CD8-positive, alpha-beta memory T cell (primary cell): ENCODE data around the gene SNAPC2. TPM values are rescaled to one million over a fixed set of nuclear protein-coding genes. Genes with fewer than 3 reads are reported as not detected.

Experiments
- CTCF ChIA-PET: fragments of 350-600 bp; sonication (Branson Sonifier 250); formaldehyde crosslinking; loops from one replicate; lab custom pipeline; 2021; ENCODE audit warnings: antibody characterized with exemption; lab: Charles Lee
- POLR2A ChIA-PET: fragments of 350-600 bp; sonication (Branson Sonifier 250); formaldehyde crosslinking; loops from one replicate; lab custom pipeline; 2021; ENCODE audit warnings: antibody characterized with exemption; lab: Charles Lee
- DNase-seq, 5 donors: peaks; one replicate each; pipeline versions ENCODE4 v3.0.0 to v3.0.0-alpha.2; 2020 to 2022; ENCODE audit warnings: mixed read lengths in 1 of 5
- H3K27ac ChIP-seq: one replicate; pipeline ENCODE4 v1.7.0; 2013; ENCODE audit warnings: low read depth, mild to moderate bottlenecking, low read length, moderate library complexity
- H3K27me3 ChIP-seq: 2 replicates; pipeline ENCODE4 v1.7.0; 2013; ENCODE audit warnings: low read length, mild to moderate bottlenecking; ENCODE audit not compliant: insufficient read depth, poor library complexity, severe bottlenecking
- H3K36me3 ChIP-seq: 2 replicates; pipeline ENCODE4 v1.7.0; 2013; ENCODE audit warnings: mild to moderate bottlenecking, low read length, moderate library complexity; ENCODE audit not compliant: insufficient read depth
- H3K4me1 ChIP-seq: 2 replicates; pipeline ENCODE4 v1.7.0; 2013; ENCODE audit warnings: mild to moderate bottlenecking, low read length, moderate library complexity; ENCODE audit not compliant: insufficient read depth
- H3K4me3 ChIP-seq: 2 replicates; pipeline ENCODE4 v1.7.0; 2013; ENCODE audit warnings: mild to moderate bottlenecking, low read length
- H3K9me3 ChIP-seq: 2 replicates; pipeline ENCODE4 v1.7.0; 2013; ENCODE audit warnings: mild to moderate bottlenecking, low read length
- H3K27ac Mint-ChIP-seq, 8 donors: one replicate each; pipeline ENCODE4 v1.8.0; 2020 to 2021; ENCODE audit warnings: mixed read lengths in 8 of 8, mild to moderate bottlenecking in 6 of 8, inconsistent platforms in 3 of 8, moderate library complexity in 3 of 8
- H3K27me3 Mint-ChIP-seq, 2 donors: one replicate each; pipeline ENCODE4 v1.8.0; 2020 to 2021; ENCODE audit warnings: mixed read lengths in 2 of 2, mild to moderate bottlenecking in 1 of 2, moderate library complexity in 1 of 2
- H3K36me3 Mint-ChIP-seq, 3 donors: one replicate each; pipeline ENCODE4 v1.8.0; 2020 to 2021; ENCODE audit warnings: mixed read lengths in 3 of 3, inconsistent platforms in 1 of 3, mild to moderate bottlenecking in 1 of 3
- H3K4me1 Mint-ChIP-seq, 3 donors: one replicate each; pipeline ENCODE4 v1.8.0; 2020 to 2021; ENCODE audit warnings: mixed read lengths in 3 of 3, inconsistent platforms in 1 of 3, mild to moderate bottlenecking in 1 of 3
- H3K4me3 Mint-ChIP-seq, 7 donors: one replicate each; pipeline ENCODE4 v1.8.0; 2020 to 2021; ENCODE audit warnings: mixed read lengths in 7 of 7, mild to moderate bottlenecking in 6 of 7, moderate library complexity in 4 of 7, inconsistent platforms in 2 of 7
- H3K9me3 Mint-ChIP-seq, 5 donors: one replicate each; pipeline ENCODE4 v1.8.0; 2020 to 2022; ENCODE audit warnings: mixed read lengths in 5 of 5, mild to moderate bottlenecking in 3 of 5, moderate library complexity in 2 of 5, inconsistent platforms in 1 of 5
- polyA plus RNA-seq: library from polyadenylated mRNA; unstranded; fragments of 300-500 nt; fragmentation: Illumina TruSeq; gene quantifications from one replicate; pipeline ENCODE4 v1.2.3, GENCODE V29; 2021
- total RNA-seq, 2 experiments: library from RNA; stranded (reverse); gene quantifications; one replicate each; pipeline ENCODE4 v1.2.3, GENCODE V29; 2021

SNAPC2 gene
- total and polyA plus RNA-seq, 3 experiments from 2014 or later: 17.4 to 21.9 (median 18.2) TPM

- Histone ChIP-seq H3K36me3 (no peaks in the 10 kb centered on the region), H3K9me3 (no peaks in the 10 kb centered on the region), H3K4me3 (peak within 1 kb of the TSS; percentile 26), H3K27me3 (peaks cover 24% of the 10 kb centered on the region), H3K27ac (no peak within 1 kb of the TSS), H3K4me1 (peaks cover 22% of the 10 kb centered on the region)
- H3K36me3 Mint-ChIP-seq: no peaks in the 10 kb centered on the region
- DNase-seq: no peak
- peaks cover 19 to 29% of the 10 kb centered on the region in 2 donors for H3K27me3 Mint-ChIP-seq
- peaks cover 19 to 36% (median 20%) of the 10 kb centered on the region in 3 donors for H3K4me1 Mint-ChIP-seq
- peaks cover 0 to 2% (median 0%) of the 10 kb centered on the region in 5 donors for H3K9me3 Mint-ChIP-seq
- ChIA-PET CTCF (interaction anchor here (0.7 to 1.0 kb wide), 2 partner anchors 11 to 21 kb away, joined by 3 read pairs; no protein-coding TSS in a partner anchor), POLR2A (no interaction called here)
- H3K4me3 Mint-ChIP-seq: peak within 1 kb of the TSS in 6 of 7 donors; percentile 32 to 85 (median 68)
- H3K27ac Mint-ChIP-seq: no peak within 1 kb of the TSS
Observed at GRCh38 chr19:7874076-7874896, 45.9 kb upstream of the SNAPC2 start, which contains the start of gene PRR36. TSS of gene PRR36 (minus strand) at chr19:7874390. CDS start at chr19:7873689, 701 bp downstream.

GRCh38 chr19:7874897-7875273, 45.3 kb upstream of the SNAPC2 start:
- CTCF ChIA-PET: interaction anchor here (0.7 to 1.0 kb wide), 2 partner anchors 12 to 21 kb away, joined by 3 read pairs; no protein-coding TSS in a partner anchor
- H3K4me1 ChIP-seq: peaks cover 22% of the 10 kb centered on the region
- H3K4me3 ChIP-seq: peak overlapping the region; percentile 26
- H3K9me3 ChIP-seq: no peaks in the 10 kb centered on the region
- H3K27me3 ChIP-seq: peaks cover 24% of the 10 kb centered on the region
- Mint-ChIP-seq H3K9me3 (peaks cover 0 to 2% (median 0%) of the 10 kb centered on the region in 5 donors), H3K36me3 (no peaks in the 10 kb centered on the region), H3K27me3 (peaks cover 19 to 29% of the 10 kb centered on the region in 2 donors), H3K4me3 (peak overlapping the region in 4 of 7 donors; percentile 26 to 52 (median 34)), H3K4me1 (peaks cover 19 to 35% (median 20%) of the 10 kb centered on the region in 3 donors), H3K27ac (no peak overlapping the region)
- no peak overlapping the region for H3K27ac ChIP-seq
- no peaks in the 10 kb centered on the region for H3K36me3 ChIP-seq
- POLR2A ChIA-PET: no interaction called here
- DNase-seq: no peak

- H3K4me3 Mint-ChIP-seq: no peak overlapping the region
- H3K9me3 Mint-ChIP-seq: peaks cover 0 to 3% (median 0%) of the 10 kb centered on the region in 5 donors
- Histone ChIP-seq H3K27me3 (peaks cover 16% of the 10 kb centered on the region), H3K4me1 (peaks cover 10% of the 10 kb centered on the region), H3K27ac (no peak overlapping the region), H3K36me3 (no peaks in the 10 kb centered on the region), H3K9me3 (no peaks in the 10 kb centered on the region), H3K4me3 (no peak overlapping the region)
- CTCF ChIA-PET: no interaction called here
- H3K27me3 Mint-ChIP-seq: peaks cover 9 to 14% of the 10 kb centered on the region in 2 donors
- no peak overlapping the region for H3K27ac Mint-ChIP-seq
- H3K4me1 Mint-ChIP-seq: peaks cover 4 to 15% (median 6%) of the 10 kb centered on the region in 3 donors
- no peaks in the 10 kb centered on the region for H3K36me3 Mint-ChIP-seq
- POLR2A ChIA-PET: no interaction called here
- no peak for DNase-seq
Observed at GRCh38 chr19:7877249-7877836, 42.8 kb upstream of the SNAPC2 start.

- Mint-ChIP-seq H3K27me3 (peaks cover 7 to 8% of the 10 kb centered on the region in 2 donors), H3K27ac (no peak overlapping the region), H3K9me3 (peaks cover 0 to 3% (median 0%) of the 10 kb centered on the region in 5 donors), H3K4me1 (peaks cover 2 to 7% (median 6%) of the 10 kb centered on the region in 3 donors), H3K36me3 (no peaks in the 10 kb centered on the region), H3K4me3 (no peak overlapping the region)
- POLR2A ChIA-PET: no interaction called here
- no peak for DNase-seq
- Histone ChIP-seq H3K4me3 (no peak overlapping the region), H3K4me1 (peaks cover 6% of the 10 kb centered on the region), H3K27ac (no peak overlapping the region), H3K27me3 (peaks cover 5% of the 10 kb centered on the region), H3K36me3 (no peaks in the 10 kb centered on the region), H3K9me3 (no peaks in the 10 kb centered on the region)
- CTCF ChIA-PET: interaction anchor here (3.2 kb wide), 1 partner anchor 10 kb away, joined by 13 read pairs; no protein-coding TSS in a partner anchor
Observed at GRCh38 chr19:7879111-7879807, 40.9 kb upstream of the SNAPC2 start.

GRCh38 chr19:7879836-7880235, 40.3 kb upstream of the SNAPC2 start:
- DNase-seq: no peak
- CTCF ChIA-PET: interaction anchor here (3.2 kb wide), 1 partner anchor 11 kb away, joined by 13 read pairs; no protein-coding TSS in a partner anchor

GRCh38 chr19:7881910-7882309, 38.2 kb upstream of the SNAPC2 start:
- CTCF ChIA-PET: interaction anchor here (1.0 to 3.2 kb wide), 2 partner anchors 13 to 22 kb away, joined by 4 to 13 read pairs; partner anchors contain the start of gene MAP2K7
- H3K9me3 Mint-ChIP-seq: peaks cover 0 to 3% (median 0%) of the 10 kb centered on the region in 5 donors
- POLR2A ChIA-PET: no interaction called here

More at GRCh38 chr19:7879836-7880235, 40.3 kb upstream of the SNAPC2 start:
- Histone ChIP-seq H3K27me3 (peaks cover under 1% of the 10 kb centered on the region), H3K4me1 (peaks cover 2% of the 10 kb centered on the region), H3K36me3 (no peaks in the 10 kb centered on the region), H3K27ac (no peak overlapping the region), H3K4me3 (no peak overlapping the region), H3K9me3 (no peaks in the 10 kb centered on the region)
- Mint-ChIP-seq H3K4me3 (no peak overlapping the region), H3K36me3 (no peaks in the 10 kb centered on the region), H3K4me1 (peaks cover 0 to 3% (median 3%) of the 10 kb centered on the region in 3 donors), H3K27ac (no peak overlapping the region), H3K9me3 (peaks cover 0 to 3% (median 0%) of the 10 kb centered on the region in 5 donors), H3K27me3 (peaks cover 4 to 6% of the 10 kb centered on the region in 2 donors)
- POLR2A ChIA-PET: no interaction called here

GRCh38 chr19:7883105-7883504, 37.0 kb upstream of the SNAPC2 start:
- no peak overlapping the region for H3K4me3 Mint-ChIP-seq
- H3K4me3 ChIP-seq: no peak overlapping the region
- ChIA-PET CTCF (interaction anchor here (0.9 to 1.3 kb wide), 2 partner anchors 8 to 14 kb away, joined by 3 to 4 read pairs; no protein-coding TSS in a partner anchor), POLR2A (interaction anchor here (0.7 kb wide), 1 partner anchor 1325 kb away, joined by 10 read pairs; no protein-coding TSS in a partner anchor)
- no peak for DNase-seq
- no peak overlapping the region for H3K27ac ChIP-seq
- no peaks in the 10 kb centered on the region for H3K9me3 ChIP-seq
- no peaks in the 10 kb centered on the region for H3K4me1 Mint-ChIP-seq
- H3K9me3 Mint-ChIP-seq: peaks cover 0 to 3% (median 0%) of the 10 kb centered on the region in 5 donors
- no peak overlapping the region for H3K27ac Mint-ChIP-seq
- no peaks in the 10 kb centered on the region for H3K36me3 Mint-ChIP-seq
- H3K27me3 ChIP-seq: no peaks in the 10 kb centered on the region
- H3K27me3 Mint-ChIP-seq: peaks cover 7% of the 10 kb centered on the region in 2 donors
- H3K4me1 ChIP-seq: no peaks in the 10 kb centered on the region
- H3K36me3 ChIP-seq: no peaks in the 10 kb centered on the region

More at GRCh38 chr19:7881910-7882309, 38.2 kb upstream of the SNAPC2 start:
- Mint-ChIP-seq H3K4me3 (no peak overlapping the region), H3K27me3 (peaks cover 0 to 3% of the 10 kb centered on the region in 2 donors), H3K4me1 (no peaks in the 10 kb centered on the region), H3K36me3 (no peaks in the 10 kb centered on the region), H3K27ac (no peak overlapping the region)
- H3K27me3 ChIP-seq: no peaks in the 10 kb centered on the region
- H3K4me1 ChIP-seq: no peaks in the 10 kb centered on the region
- no peak overlapping the region for H3K27ac ChIP-seq
- no peaks in the 10 kb centered on the region for H3K9me3 ChIP-seq
- H3K4me3 ChIP-seq: no peak overlapping the region
- no peak for DNase-seq
- H3K36me3 ChIP-seq: no peaks in the 10 kb centered on the region
